ENCODE results near the gene MTHFR.
"Not testable (repeated sequence)": the region's sequence is repeated elsewhere in the genome, so short reads cannot be mapped to it uniquely, and the experiment has no call there.

Gene MTHFR

DNA sequence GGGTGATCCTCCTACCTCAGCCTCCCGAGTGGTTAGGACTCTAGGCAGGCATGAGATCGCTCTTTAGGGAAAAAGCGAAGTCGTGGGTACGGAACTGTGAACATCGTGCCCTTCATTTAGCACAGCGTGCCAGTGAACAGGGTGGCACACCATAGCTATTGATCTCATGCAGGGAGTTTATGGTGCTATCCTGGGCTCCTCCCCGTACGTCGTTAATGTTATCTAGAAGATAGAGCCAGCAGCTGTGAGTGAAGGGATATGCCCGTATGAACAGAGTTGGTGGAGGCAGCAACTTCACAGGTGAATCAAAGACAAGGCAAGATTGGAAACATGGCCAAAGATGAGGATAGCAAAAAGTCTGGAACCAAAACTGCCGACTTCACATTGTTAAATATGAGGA is 11.4 kb upstream of the MTHFR start:
- H3K36me3 ChIP-seq, result peaks cover 59 to 82% (median 82%) of the 10 kb centered on the region in 3 donors
- no peaks in the 10 kb centered on the region for H3K9me3 ChIP-seq
- DNase-seq, result peak in 1 of 2 donors; percentile 31
- no peaks in the 10 kb centered on the region for H3K4me1 ChIP-seq
- no peak overlapping the region for H3K27ac ChIP-seq
- intact Hi-C loops (cut with DNase I; ENCODE audit: low total_unique reads), result no loop called here
- TF ChIP-seq, protein P1, sequence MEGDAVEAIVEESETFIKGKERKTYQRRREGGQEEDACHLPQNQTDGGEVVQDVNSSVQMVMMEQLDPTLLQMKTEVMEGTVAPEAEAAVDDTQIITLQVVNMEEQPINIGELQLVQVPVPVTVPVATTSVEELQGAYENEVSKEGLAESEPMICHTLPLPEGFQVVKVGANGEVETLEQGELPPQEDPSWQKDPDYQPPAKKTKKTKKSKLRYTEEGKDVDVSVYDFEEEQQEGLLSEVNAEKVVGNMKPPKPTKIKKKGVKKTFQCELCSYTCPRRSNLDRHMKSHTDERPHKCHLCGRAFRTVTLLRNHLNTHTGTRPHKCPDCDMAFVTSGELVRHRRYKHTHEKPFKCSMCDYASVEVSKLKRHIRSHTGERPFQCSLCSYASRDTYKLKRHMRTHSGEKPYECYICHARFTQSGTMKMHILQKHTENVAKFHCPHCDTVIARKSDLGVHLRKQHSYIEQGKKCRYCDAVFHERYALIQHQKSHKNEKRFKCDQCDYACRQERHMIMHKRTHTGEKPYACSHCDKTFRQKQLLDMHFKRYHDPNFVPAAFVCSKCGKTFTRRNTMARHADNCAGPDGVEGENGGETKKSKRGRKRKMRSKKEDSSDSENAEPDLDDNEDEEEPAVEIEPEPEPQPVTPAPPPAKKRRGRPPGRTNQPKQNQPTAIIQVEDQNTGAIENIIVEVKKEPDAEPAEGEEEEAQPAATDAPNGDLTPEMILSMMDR (IDR thresholded peaks at IDR 0.05), result no peak
- H3K27me3 ChIP-seq, result no peaks in the 10 kb centered on the region
- no peak overlapping the region for H3K4me3 ChIP-seq

- H3K4me3 ChIP-seq, result no peak overlapping the region
- no peaks in the 10 kb centered on the region for H3K27me3 ChIP-seq
- H3K9me3 ChIP-seq, result no peaks in the 10 kb centered on the region
- intact Hi-C loops (cut with DNase I; ENCODE audit: low total_unique reads), result no loop called here
- TF ChIP-seq, protein P1 (IDR thresholded peaks at IDR 0.05), result no peak
- peaks cover 0 to 17% (median 6%) of the 10 kb centered on the region in 4 donors for H3K4me1 ChIP-seq
- peaks cover 42 to 76% (median 51%) of the 10 kb centered on the region in 3 donors for H3K36me3 ChIP-seq
- H3K27ac ChIP-seq, result no peak overlapping the region
- DNase-seq, result no peak
Measured at GRCh38 chr1:11813021-11813420, 7.3 kb upstream of the MTHFR start.

GRCh38 chr1:11807133-11807532 is 1.4 kb upstream of the MTHFR start:
- H3K9me3 ChIP-seq, result no peaks in the 10 kb centered on the region
- H3K4me1 ChIP-seq, result peaks cover 0 to 60% (median 41%) of the 10 kb centered on the region in 4 donors
- DNase-seq, result no peak
- no peaks in the 10 kb centered on the region for H3K27me3 ChIP-seq
- H3K27ac ChIP-seq, result peak overlapping the region; percentile 97
- TF ChIP-seq, protein P1 (IDR thresholded peaks at IDR 0.05), result no peak
- peaks cover 5 to 31% (median 7%) of the 10 kb centered on the region in 3 donors for H3K36me3 ChIP-seq
- intact Hi-C loops (cut with DNase I; ENCODE audit: low total_unique reads), result loop anchor here (5.0 to 10.0 kb wide), 2 partner anchors 70 to 152 kb away; partner anchors contain the start of genes AGTRAP, FBXO2 and FBXO44
- peak overlapping the region; percentile 72 to 74 for H3K4me3 ChIP-seq

DNA sequence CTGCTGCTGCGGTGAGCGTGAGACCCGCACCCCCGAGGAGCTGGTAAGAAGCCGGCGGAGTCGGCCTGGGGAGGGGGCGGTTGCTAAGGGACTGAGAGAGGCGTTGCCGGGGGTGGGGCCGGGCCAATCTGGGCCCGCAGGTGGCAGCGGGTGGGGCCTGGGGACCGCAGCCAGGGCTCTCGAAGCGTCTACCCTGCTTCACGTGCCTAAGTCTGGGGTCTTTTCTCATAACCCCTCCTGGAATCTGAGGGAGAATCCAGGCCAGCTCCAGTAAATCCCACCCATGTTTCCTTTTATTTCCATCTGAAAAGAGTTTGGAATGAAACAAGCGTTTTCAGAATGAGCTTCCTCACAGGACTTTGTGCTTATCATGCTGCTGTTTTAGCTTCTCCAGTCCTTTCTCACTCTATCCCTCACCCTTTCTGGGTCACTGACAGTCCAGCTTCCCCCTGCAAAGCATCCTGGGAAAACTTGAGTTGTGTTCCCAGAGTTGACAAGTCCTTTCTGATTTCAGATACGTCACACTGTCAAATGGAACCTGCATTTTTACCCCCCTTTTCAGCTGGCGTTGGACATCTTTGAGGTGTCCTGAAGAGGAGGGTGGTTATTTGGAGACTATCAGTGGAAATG is 658 bp upstream of the MTHFR start:
- Histone ChIP-seq H3K4me1 (peaks cover 0 to 67% (median 45%) of the 10 kb centered on the region in 4 donors), H3K36me3 (peaks cover 0 to 26% (median 7%) of the 10 kb centered on the region in 3 donors), H3K27me3 (no peaks in the 10 kb centered on the region), H3K4me3 (peak overlapping the region; percentile 72 to 74), H3K27ac (peak overlapping the region; percentile 97), H3K9me3 (no peaks in the 10 kb centered on the region)
- intact Hi-C loops (cut with DNase I; ENCODE audit: low total_unique reads), result loop anchor here (5.0 to 10.0 kb wide), 2 partner anchors 69 to 152 kb away; partner anchors contain the start of genes AGTRAP, FBXO2 and FBXO44
- peak in 1 of 2 donors; percentile 66 for DNase-seq
- TF ChIP-seq, protein P1 (IDR thresholded peaks at IDR 0.05), result no peak

GRCh38 chr1:11804666-11805421 is 920 bp downstream of the MTHFR start:
- H3K4me1 ChIP-seq, result peaks cover 0 to 68% (median 46%) of the 10 kb centered on the region in 4 donors

GRCh38 chr1:11803924-11804665 is 1.7 kb downstream of the MTHFR start:
- not testable (repeated sequence) for H3K27me3 ChIP-seq, H3K9me3 ChIP-seq
- peaks cover 15 to 29% (median 20%) of the 10 kb centered on the region in 3 donors for H3K36me3 ChIP-seq
- H3K27ac ChIP-seq, result peak overlapping the region; percentile 97
- intact Hi-C loops (cut with DNase I; ENCODE audit: low total_unique reads), result loop anchor here (10.0 kb wide), 1 partner anchor 149 kb away; the partner anchor contains the start of genes FBXO2 and FBXO44
- peak in 1 of 2 donors; percentile 61 for DNase-seq
- H3K4me1 ChIP-seq, result peaks cover 0 to 62% (median 43%) of the 10 kb centered on the region in 4 donors
- peak overlapping the region; percentile 72 to 74 for H3K4me3 ChIP-seq

More at GRCh38 chr1:11804666-11805421, 920 bp downstream of the MTHFR start:
- TF ChIP-seq, protein P1 (IDR thresholded peaks at IDR 0.05), result no peak
- H3K27me3 ChIP-seq, result no peaks in the 10 kb centered on the region
- DNase-seq, result peak; percentile 51 to 76
- H3K4me3 ChIP-seq, result peak overlapping the region; percentile 72 to 74
- intact Hi-C loops (cut with DNase I; ENCODE audit: low total_unique reads), result loop anchor here (5.0 to 10.0 kb wide), 2 partner anchors 68 to 150 kb away; partner anchors contain the start of genes AGTRAP, FBXO2 and FBXO44
- peak overlapping the region; percentile 97 for H3K27ac ChIP-seq
- H3K36me3 ChIP-seq, result peaks cover 14 to 27% (median 14%) of the 10 kb centered on the region in 3 donors
- no peaks in the 10 kb centered on the region for H3K9me3 ChIP-seq

Data from tibial artery (tissue), 4 donors.